Stimulated activated naive CD4-positive, alpha-beta T cell treated with Interleukin-2 at 50 U/mL for 16 hours (primary cell): ENCODE results near the gene DMBX1.

Experiments used
- DNase-seq: peaks from one replicate; lab custom pipeline; 2025; lab: John Stamatoyannopoulos, UW

DMBX1 gene

GRCh38 chr1:46506470-46507219 lies 17.0 kb downstream of the DMBX1 start:
- no peak for DNase-seq

GRCh38 chr1:46508757-46509156 lies 19.1 kb downstream of the DMBX1 start:
- no peak for DNase-seq

- DNase-seq = no peak
Observed at GRCh38 chr1:46510341-46510997, 20.8 kb downstream of the DMBX1 start.

- DNase-seq = no peak
Observed at GRCh38 chr1:46510998-46511365, 21.3 kb downstream of the DMBX1 start.

GRCh38 chr1:46512135-46512791 lies 22.6 kb downstream of the DMBX1 start:
- DNase-seq = no peak

GRCh38 chr1:46512792-46513190 lies 23.2 kb downstream of the DMBX1 start:
- DNase-seq = no peak

GRCh38 chr1:46513536-46513935 lies 23.9 kb downstream of the DMBX1 start:
- no peak for DNase-seq

GRCh38 chr1:46515576-46515975 lies 25.9 kb downstream of the DMBX1 start:
- DNase-seq = no peak

GRCh38 chr1:46516200-46516950 lies 26.7 kb downstream of the DMBX1 start:
- no peak for DNase-seq

- DNase-seq = no peak
Observed at GRCh38 chr1:46517010-46517600, 27.5 kb downstream of the DMBX1 start.

GRCh38 chr1:46517932-46518498 lies 28.4 kb downstream of the DMBX1 start:
- no peak for DNase-seq

GRCh38 chr1:46519209-46519608 lies 29.6 kb downstream of the DMBX1 start:
- DNase-seq = no peak

- DNase-seq = no peak
Observed at GRCh38 chr1:46520063-46520911, 30.7 kb downstream of the DMBX1 start.

GRCh38 chr1:46521414-46521813 lies 31.8 kb downstream of the DMBX1 start:
- no peak for DNase-seq

- peak; percentile 55 for DNase-seq
Observed at GRCh38 chr1:46522184-46522968, 32.7 kb downstream of the DMBX1 start.

- no peak for DNase-seq
Observed at GRCh38 chr1:46522969-46523320, 33.3 kb downstream of the DMBX1 start.

GRCh38 chr1:46523496-46524353 lies 34.1 kb downstream of the DMBX1 start:
- DNase-seq = no peak

- DNase-seq = no peak
Observed at GRCh38 chr1:46524843-46525242, 35.2 kb downstream of the DMBX1 start.
